SK-N-SH (cell line): ENCODE data around the gene PEBP1. TPM values are rescaled to one million over a fixed set of nuclear protein-coding genes. Genes with fewer than 3 reads are reported as not detected.
A peak's percentile ranks its signal among the peaks of the same experiment; 100 is the strongest.

Source experiments
- CTCF ChIA-PET: fragments of 300-600, 350-600 bp; formaldehyde crosslinking; extraction: SDS; loops from one replicate; lab custom pipeline; 2021; lab: Yijun Ruan, JAX
- POLR2A ChIA-PET: fragments of 350-600 bp; sonication (Branson Sonifier 250); formaldehyde crosslinking; extraction: SDS; loops from one replicate; lab custom pipeline; 2020; ENCODE audit warnings: antibody characterized with exemption, inconsistent platforms; lab: Yijun Ruan, JAX
- DNase-seq: peaks from one replicate; pipeline ENCODE4 v3.0.0; 2012
- H2AFZ ChIP-seq: fragments of 200-600 bp; sonication (generic); 2 replicates; pipeline ENCODE4 v1.8.1; 2016; ENCODE audit warnings: antibody characterized with exemption, mild to moderate bottlenecking, low read depth
- H3F3A ChIP-seq: fragments of 200-600 bp; sonication (generic); replicated peaks from 2 replicates; pipeline ENCODE3; 2016; ENCODE audit warnings: antibody characterized with exemption, mild to moderate bottlenecking; ENCODE audit not compliant: insufficient read depth
- H3K27ac ChIP-seq, 2 experiments: fragments of 200-500 bp in 1 of 2; fragments of 200-600 bp in 1 of 2; sonication (Bioruptor generic) in 1 of 2; sonication (generic), shearing (Covaris generic) in 1 of 2; 2 replicates each; pipeline versions ENCODE4 v1.5.1 to v1.6.1; 2014 to 2016; ENCODE audit warnings: low read depth in 2 of 2, inconsistent platforms in 1 of 2, low read length in 1 of 2, mild to moderate bottlenecking in 1 of 2, mixed read lengths in 1 of 2
- H3K27me3 ChIP-seq: fragments of 200-600 bp; sonication (generic), shearing (Covaris generic); 2 replicates; pipeline ENCODE4 v1.6.1; 2016; ENCODE audit warnings: mixed run types; ENCODE audit not compliant: insufficient read depth
- H3K36me3 ChIP-seq, 2 experiments: fragments of 200-500 bp in 1 of 2; fragments of 200-600 bp in 1 of 2; sonication (Bioruptor generic) in 1 of 2; sonication (generic) in 1 of 2; replicated peaks in 1 of 2; 2 replicates each; pipeline versions ENCODE3 to v1.5.1; 2014 to 2016; ENCODE audit warnings: low read length in 1 of 2, mild to moderate bottlenecking in 1 of 2; ENCODE audit not compliant: insufficient read depth in 2 of 2, control insufficient read depth in 1 of 2
- H3K4me1 ChIP-seq, 2 experiments: fragments of 200-500 bp in 1 of 2; fragments of 200-600 bp in 1 of 2; sonication (Bioruptor generic) in 1 of 2; sonication (generic), shearing (Covaris generic) in 1 of 2; 2 replicates each; pipeline versions ENCODE4 v1.5.1 to v1.6.1; 2014 to 2016; ENCODE audit warnings: low read depth in 1 of 2, low read length in 1 of 2, mixed run types in 1 of 2; ENCODE audit not compliant: insufficient read depth in 2 of 2, control insufficient read depth in 1 of 2
- H3K4me2 ChIP-seq: fragments of 200-600 bp; sonication (generic), shearing (Covaris generic); 2 replicates; pipeline ENCODE4 v1.6.1; 2017; ENCODE audit warnings: mixed run types
- H3K4me3 ChIP-seq, 2 experiments: fragments of 200-500 bp in 1 of 2; fragments of 200-600 bp in 1 of 2; sonication (Bioruptor generic) in 1 of 2; sonication (generic), shearing (Covaris generic) in 1 of 2; 2 replicates each; pipeline versions ENCODE4 v1.5.1 to v1.8.1; 2014 to 2016; ENCODE audit warnings: low read depth in 2 of 2, inconsistent platforms in 1 of 2, low read length in 1 of 2, mild to moderate bottlenecking in 1 of 2, mixed read lengths in 1 of 2, moderate library complexity in 1 of 2
- H3K79me2 ChIP-seq: fragments of 200-600 bp; sonication (generic); 2 replicates; pipeline ENCODE4 v1.8.1; 2017; ENCODE audit warnings: mild to moderate bottlenecking; ENCODE audit not compliant: insufficient read depth
- H3K9ac ChIP-seq: fragments of 200-600 bp; sonication (generic); 2 replicates; pipeline ENCODE4 v1.6.1; 2017; ENCODE audit warnings: mixed run types
- H3K9me2 ChIP-seq: fragments of 200-600 bp; sonication (generic); 2 replicates; pipeline ENCODE4 v1.6.1; 2017; ENCODE audit warnings: mixed run types
- H3K9me3 ChIP-seq: fragments of 200-600 bp; sonication (generic); 2 replicates; pipeline ENCODE4 v1.6.1; 2017; ENCODE audit warnings: mixed run types, mild to moderate bottlenecking, moderate library complexity
- H4K20me1 ChIP-seq: fragments of 200-600 bp; sonication (generic); 2 replicates; pipeline ENCODE4 v1.6.1; 2017; ENCODE audit warnings: mild to moderate bottlenecking, mixed run types; ENCODE audit not compliant: insufficient read depth
- FOXJ3 ChIP-seq: sonication (generic); formaldehyde crosslinking; IDR thresholded peaks from 2 replicates; pipeline ENCODE4 v1.5.1; 2020; ENCODE audit warnings: mild to moderate bottlenecking, missing genetic modification reagents
- FOXM1 ChIP-seq: IDR thresholded peaks from 2 replicates; pipeline ENCODE4 v1.4.0; 2012; ENCODE audit warnings: low read depth, mild to moderate bottlenecking
- GABPA ChIP-seq: IDR thresholded peaks from 2 replicates; pipeline ENCODE4 v1.4.0; 2012; ENCODE audit warnings: low read depth, mild to moderate bottlenecking
- GATA2 ChIP-seq: sonication (generic); formaldehyde crosslinking; IDR thresholded peaks from 2 replicates; pipeline ENCODE4 v1.5.0; 2020; ENCODE audit warnings: mild to moderate bottlenecking, missing genetic modification reagents
- JUND ChIP-seq: IDR thresholded peaks from 2 replicates; pipeline ENCODE4 v1.4.0; 2012
- MEF2A ChIP-seq: IDR thresholded peaks from 2 replicates; pipeline ENCODE4 v1.4.0; 2012; ENCODE audit warnings: low read depth, borderline replicate concordance
- MXI1 ChIP-seq: IDR thresholded peaks from 2 replicates; pipeline ENCODE4 v1.6.1; 2012; ENCODE audit warnings: mild to moderate bottlenecking, low read depth, low read length, improper control_type of control experiment
- NRF1 ChIP-seq: IDR thresholded peaks from 2 replicates; pipeline ENCODE4 v1.6.1; 2012; ENCODE audit warnings: low read depth, mild to moderate bottlenecking, low read length
- RAD21 ChIP-seq: IDR thresholded peaks from 2 replicates; pipeline ENCODE4 v1.6.1; 2012; ENCODE audit warnings: mild to moderate bottlenecking, low read length
- RCOR1 ChIP-seq: fragments of 150-350 bp; IDR thresholded peaks from 2 replicates; pipeline ENCODE4 v1.6.1; 2017; ENCODE audit warnings: antibody characterized with exemption, low read length
- SIN3A ChIP-seq: IDR thresholded peaks from 2 replicates; pipeline ENCODE4 v1.6.1; 2012; ENCODE audit warnings: low read depth, mild to moderate bottlenecking, low read length, moderate library complexity, borderline replicate concordance
- TAF1 ChIP-seq: IDR thresholded peaks from 2 replicates; pipeline ENCODE4 v1.6.1; 2012; ENCODE audit warnings: low read depth, mild to moderate bottlenecking, low read length, moderate library complexity, borderline replicate concordance
- TCF12 ChIP-seq: IDR thresholded peaks from 2 replicates; pipeline ENCODE4 v1.4.0; 2012
- WGBS: methylation state at CpG from one replicate; pipeline ENCODE4 v1.1.6; 2017; ENCODE audit warnings: low lambda C conversion rate; 5-methylcytosine and 5-hydroxymethylcytosine counted together
- polyA plus RNA-seq, 3 experiments: library from polyadenylated mRNA; depleted of rRNA; stranded (reverse); fragments of >200 nt; gene quantifications; 2 replicates each; pipeline ENCODE4 v1.2.3, GENCODE V29; 2012
- TF ChIP-seq, protein P1 (sequence below): fragments of 150-350 bp; IDR thresholded peaks from 2 replicates; pipeline ENCODE4 v1.6.1; 2017; ENCODE audit warnings: antibody characterized with exemption, low read length, low read depth, borderline replicate concordance
- TF ChIP-seq, protein P2 (sequence below): IDR thresholded peaks from 2 replicates; pipeline ENCODE4 v1.4.0; 2012; ENCODE audit warnings: low read depth, borderline replicate concordance
- TF ChIP-seq, protein P3 (sequence below): fragments of 150-350 bp; IDR thresholded peaks from 2 replicates; pipeline ENCODE4 v1.6.1; 2016; ENCODE audit warnings: mild to moderate bottlenecking, low read depth, low read length

PEBP1 gene
- polyA plus RNA-seq, 1 of the 3 experiments (the other 2 are of a cell fraction) = 219 TPM

DNA sequence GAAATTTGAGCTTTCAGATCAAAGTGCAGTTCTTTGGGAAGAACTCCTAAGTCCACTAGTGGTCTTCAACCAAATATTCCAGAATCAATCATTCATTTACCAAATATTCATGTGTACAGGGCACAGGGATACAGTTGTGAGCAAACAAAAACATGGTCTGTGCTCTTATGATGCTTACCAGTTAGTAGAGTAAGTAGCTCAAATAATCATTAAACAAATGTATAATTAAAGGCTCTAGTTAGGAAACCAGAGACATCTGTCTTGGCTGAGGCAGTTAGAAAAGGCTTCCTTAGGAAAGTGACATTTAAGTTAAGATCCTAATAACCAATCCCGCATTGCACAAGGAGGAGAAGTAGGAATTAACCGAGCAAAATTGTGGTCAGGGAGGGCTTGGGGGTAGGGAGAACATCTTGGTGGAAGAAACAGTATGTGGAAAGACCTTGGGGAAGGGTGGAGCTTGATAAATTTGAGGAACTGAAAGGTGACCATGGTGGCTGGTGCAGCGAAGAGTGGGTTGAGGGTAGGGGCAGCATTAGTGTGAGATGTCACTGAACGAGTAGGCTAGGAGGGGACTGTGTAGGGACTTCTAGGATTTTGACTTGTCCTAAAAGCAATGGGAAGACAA lies 40.0 kb downstream of the PEBP1 start:
- Histone ChIP-seq H4K20me1 (no peaks in the 10 kb centered on the region), H3K9me3 (no peaks in the 10 kb centered on the region), H3K36me3 (peaks cover 44 to 73% of the 10 kb centered on the region in 2 experiments), H3K79me2 (no peaks in the 10 kb centered on the region), H3K4me3 (no peak overlapping the region), H3F3A (no peaks in the 10 kb centered on the region), H2AFZ (no peak overlapping the region)
- no peak for TF ChIP-seq MEF2A
- no peak for TF ChIP-seq FOXJ3 (CRISPR knock-in tag)
- no peak for TF ChIP-seq FOXM1
- no peak for TF ChIP-seq RAD21
- TF ChIP-seq RCOR1 = no peak
- TF ChIP-seq NRF1 = no peak
- TF ChIP-seq GABPA = no peak
- TF ChIP-seq, protein P1, sequence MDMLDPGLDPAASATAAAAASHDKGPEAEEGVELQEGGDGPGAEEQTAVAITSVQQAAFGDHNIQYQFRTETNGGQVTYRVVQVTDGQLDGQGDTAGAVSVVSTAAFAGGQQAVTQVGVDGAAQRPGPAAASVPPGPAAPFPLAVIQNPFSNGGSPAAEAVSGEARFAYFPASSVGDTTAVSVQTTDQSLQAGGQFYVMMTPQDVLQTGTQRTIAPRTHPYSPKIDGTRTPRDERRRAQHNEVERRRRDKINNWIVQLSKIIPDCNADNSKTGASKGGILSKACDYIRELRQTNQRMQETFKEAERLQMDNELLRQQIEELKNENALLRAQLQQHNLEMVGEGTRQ = no peak
- no peak for TF ChIP-seq SIN3A
- TF ChIP-seq TCF12 = no peak
- TF ChIP-seq, all 33 proteins: peak for 0
- no peak for DNase-seq
- H3K4me2 ChIP-seq = no peak overlapping the region
- no peaks in the 10 kb centered on the region for H3K4me1 ChIP-seq
- H3K9ac ChIP-seq = no peak overlapping the region
- ChIA-PET CTCF (interaction anchor here (0.6 to 4.1 kb wide), 4 partner anchors 11 to 201 kb away, joined by 3 to 34 read pairs (median 7); partner anchors contain the start of gene SUDS3), POLR2A (no interaction called here)
- no peaks in the 10 kb centered on the region for H3K9me2 ChIP-seq
- H3K27ac ChIP-seq = no peak overlapping the region
- 94% methylated on average over 4 of the region's 4 CpGs for WGBS
- H3K27me3 ChIP-seq = no peaks in the 10 kb centered on the region

DNA sequence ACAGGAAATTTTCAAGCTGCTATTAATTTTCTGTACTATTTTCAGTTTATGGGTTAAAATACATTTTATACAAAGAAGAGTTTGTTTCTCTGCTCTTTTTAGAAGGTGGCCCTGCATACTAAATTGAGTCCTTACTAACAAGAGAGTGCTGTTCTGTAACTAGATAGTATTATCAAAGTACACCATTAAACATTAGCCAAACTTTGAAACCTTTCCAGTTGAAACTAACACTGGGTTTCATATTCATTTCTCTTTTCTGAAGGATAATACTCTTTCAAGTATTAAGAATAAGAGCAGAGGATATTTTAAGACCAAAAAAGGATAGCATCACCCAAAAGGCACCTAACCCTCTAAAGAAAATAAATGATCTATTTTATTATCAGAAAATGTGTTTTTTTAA lies 47.2 kb downstream of the PEBP1 start:
- H3K9me2 ChIP-seq = no peaks in the 10 kb centered on the region
- no peaks in the 10 kb centered on the region for H4K20me1 ChIP-seq
- TF ChIP-seq GABPA = no peak
- no peak for TF ChIP-seq GATA2
- no peak for TF ChIP-seq JUND
- TF ChIP-seq FOXJ3 (CRISPR knock-in tag) = no peak
- TF ChIP-seq TAF1 = no peak
- no peak for TF ChIP-seq MXI1
- TF ChIP-seq, protein P2, sequence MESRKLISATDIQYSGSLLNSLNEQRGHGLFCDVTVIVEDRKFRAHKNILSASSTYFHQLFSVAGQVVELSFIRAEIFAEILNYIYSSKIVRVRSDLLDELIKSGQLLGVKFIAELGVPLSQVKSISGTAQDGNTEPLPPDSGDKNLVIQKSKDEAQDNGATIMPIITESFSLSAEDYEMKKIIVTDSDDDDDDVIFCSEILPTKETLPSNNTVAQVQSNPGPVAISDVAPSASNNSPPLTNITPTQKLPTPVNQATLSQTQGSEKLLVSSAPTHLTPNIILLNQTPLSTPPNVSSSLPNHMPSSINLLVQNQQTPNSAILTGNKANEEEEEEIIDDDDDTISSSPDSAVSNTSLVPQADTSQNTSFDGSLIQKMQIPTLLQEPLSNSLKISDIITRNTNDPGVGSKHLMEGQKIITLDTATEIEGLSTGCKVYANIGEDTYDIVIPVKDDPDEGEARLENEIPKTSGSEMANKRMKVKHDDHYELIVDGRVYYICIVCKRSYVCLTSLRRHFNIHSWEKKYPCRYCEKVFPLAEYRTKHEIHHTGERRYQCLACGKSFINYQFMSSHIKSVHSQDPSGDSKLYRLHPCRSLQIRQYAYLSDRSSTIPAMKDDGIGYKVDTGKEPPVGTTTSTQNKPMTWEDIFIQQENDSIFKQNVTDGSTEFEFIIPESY = no peak
- no peak for TF ChIP-seq RAD21
- TF ChIP-seq, protein P3, sequence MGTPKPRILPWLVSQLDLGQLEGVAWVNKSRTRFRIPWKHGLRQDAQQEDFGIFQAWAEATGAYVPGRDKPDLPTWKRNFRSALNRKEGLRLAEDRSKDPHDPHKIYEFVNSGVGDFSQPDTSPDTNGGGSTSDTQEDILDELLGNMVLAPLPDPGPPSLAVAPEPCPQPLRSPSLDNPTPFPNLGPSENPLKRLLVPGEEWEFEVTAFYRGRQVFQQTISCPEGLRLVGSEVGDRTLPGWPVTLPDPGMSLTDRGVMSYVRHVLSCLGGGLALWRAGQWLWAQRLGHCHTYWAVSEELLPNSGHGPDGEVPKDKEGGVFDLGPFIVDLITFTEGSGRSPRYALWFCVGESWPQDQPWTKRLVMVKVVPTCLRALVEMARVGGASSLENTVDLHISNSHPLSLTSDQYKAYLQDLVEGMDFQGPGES = no peak
- CTCF ChIA-PET = interaction anchor here (0.6 to 9.9 kb wide), 14 partner anchors 9 to 212 kb away, joined by 3 to 267 read pairs (median 4); partner anchors contain the start of genes SUDS3 and TAOK3
- POLR2A ChIA-PET = interaction anchor here (3.2 kb wide), 1 partner anchor 193 kb away, joined by 13 read pairs; the partner anchor contains the start of gene SUDS3
- DNase-seq = no peak
- no peaks in the 10 kb centered on the region for H3K27me3 ChIP-seq
- no peak overlapping the region for H2AFZ ChIP-seq
- peak overlapping the region; percentile 8; the same call in 1 of the 2 replicates for H3K4me2 ChIP-seq
- peaks cover 41% of the 10 kb centered on the region for H3K79me2 ChIP-seq
- no peaks in the 10 kb centered on the region for H3K9me3 ChIP-seq
- peak overlapping the region in 1 of 2 experiments; percentile 78; a peak in 2 of 4 replicates for H3K27ac ChIP-seq
- H3K4me1 ChIP-seq = peaks cover 8 to 28% of the 10 kb centered on the region in 2 experiments; a peak in 3 of 4 replicates
- H3K36me3 ChIP-seq = peaks cover 3 to 13% of the 10 kb centered on the region in 2 experiments
- H3K9ac ChIP-seq = no peak overlapping the region; the same call in 1 of the 2 replicates
- peaks cover 11% of the 10 kb centered on the region for H3F3A ChIP-seq
- H3K4me3 ChIP-seq = no peak overlapping the region
